ENCODE data around the gene FOXJ1.

The FOXJ1 gene

DNA sequence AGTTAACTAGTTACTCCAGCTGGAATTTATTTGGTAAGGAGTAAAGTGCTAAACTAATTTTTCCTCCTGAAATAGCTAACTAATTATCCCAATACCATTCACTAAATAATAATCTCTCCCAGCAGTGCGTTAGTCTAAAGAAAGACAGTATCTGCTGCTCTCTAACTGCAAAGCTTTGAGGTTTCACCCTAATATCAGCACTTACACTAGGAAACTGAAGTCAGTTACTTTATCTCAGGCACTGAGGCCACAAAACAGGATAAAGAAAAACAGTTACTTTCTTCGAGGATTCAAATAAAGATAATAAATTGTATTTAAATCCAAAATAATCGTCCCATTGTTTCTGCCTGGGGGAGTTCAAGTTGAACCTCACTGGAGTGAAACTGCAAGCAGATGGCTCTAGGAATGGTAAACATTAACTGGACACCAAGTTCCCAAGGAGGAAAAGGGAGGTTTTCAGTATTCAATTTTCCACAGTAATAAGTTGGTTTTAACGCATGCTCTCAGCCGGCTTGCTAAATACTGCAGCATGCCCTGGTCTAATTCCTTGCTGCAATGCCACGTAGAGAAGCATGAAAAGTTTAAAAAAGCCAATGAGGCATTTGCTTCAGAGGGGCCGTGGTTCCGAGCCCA is 20.0 kb upstream of the FOXJ1 start:
- DNase-seq (ENCODE audit: low spot score): no peak

DNA sequence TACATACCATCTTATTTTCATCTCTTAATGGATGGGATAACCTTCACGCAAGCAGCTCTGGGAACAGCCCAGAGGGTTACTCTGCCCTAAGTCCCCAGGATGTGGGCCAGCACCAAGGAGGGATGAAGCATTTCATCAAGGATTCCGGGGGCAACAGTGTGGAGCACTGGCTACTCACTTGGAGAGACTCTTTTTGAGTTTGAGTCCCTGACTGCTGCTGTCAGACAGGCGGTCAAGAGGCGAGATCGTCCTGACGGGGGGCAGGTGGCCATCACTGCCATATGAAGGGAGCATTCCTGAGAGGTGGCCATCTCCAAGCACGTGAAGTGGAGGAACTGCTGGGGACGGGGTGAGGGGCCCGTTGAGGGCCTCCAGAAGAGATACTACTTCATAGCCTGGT is 18.1 kb upstream of the FOXJ1 start:
- no peak for DNase-seq (ENCODE audit: low spot score)

DNA sequence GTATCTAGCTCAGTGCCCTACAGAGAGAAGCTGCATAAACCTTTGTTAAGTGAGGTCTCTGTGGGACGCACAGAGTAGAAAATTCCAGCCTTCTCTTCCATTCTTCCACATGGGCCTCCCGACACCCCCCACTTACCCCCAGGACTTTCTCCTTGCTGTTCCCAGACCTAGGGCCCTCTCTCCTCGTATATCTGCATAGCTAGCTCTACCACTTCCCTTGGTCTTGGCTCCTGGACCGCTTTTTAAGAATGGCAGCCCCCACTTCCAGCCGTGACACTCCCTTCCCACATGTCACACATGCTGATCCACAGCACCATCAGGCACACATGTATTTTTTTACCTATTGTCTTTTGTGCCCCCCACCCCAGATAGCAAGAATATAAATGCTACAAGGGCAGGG is 16.7 kb upstream of the FOXJ1 start:
- no peak for DNase-seq (ENCODE audit: low spot score)

DNA sequence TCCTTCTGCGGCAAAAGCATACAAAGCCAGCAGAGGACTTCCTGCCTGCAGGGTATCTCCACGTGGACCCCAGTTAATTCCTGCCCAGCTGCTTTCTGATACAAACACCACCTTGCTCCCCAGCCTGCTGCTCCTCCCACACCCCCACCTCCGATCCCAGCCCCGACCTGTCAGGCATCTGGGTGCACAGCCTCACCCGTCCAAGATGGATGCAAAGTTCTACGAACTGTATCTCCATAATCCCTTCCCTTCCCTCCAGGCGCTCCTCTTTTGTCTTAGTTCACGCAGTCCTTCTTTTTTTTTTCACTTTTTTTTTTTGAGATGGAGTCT is 15.6 kb upstream of the FOXJ1 start:
- DNase-seq (ENCODE audit: low spot score): no peak

DNA sequence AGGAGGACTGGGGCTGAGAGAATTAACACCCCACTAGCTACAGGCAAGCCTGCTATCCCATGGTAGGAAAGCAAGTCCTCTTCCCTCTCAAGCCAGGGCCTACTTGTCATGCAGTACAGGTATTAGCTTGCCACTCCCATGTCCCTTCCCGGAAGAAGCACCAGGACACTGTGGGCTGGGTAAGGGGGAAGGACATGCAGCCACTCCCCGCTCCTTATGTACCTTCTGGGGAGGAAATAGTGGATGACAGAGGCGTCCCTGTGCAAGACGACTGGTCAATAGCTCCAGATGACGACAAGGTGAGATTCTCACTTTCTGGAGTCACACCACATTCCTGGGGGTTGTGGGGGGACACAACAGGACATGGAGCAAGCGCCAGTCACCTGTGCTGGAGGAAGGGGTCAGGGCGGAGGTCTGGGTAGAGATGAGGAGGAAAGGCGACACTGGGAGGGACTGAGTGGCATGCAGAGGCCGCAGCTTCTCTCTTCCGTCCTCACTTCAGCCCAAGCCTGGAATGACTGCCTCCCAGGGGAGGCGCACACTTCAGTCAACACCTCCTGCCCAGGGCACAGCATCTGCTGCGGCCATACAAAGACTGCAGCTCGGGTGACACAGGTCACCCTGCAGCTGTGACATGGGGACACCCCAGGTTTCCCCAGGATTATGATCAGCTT is 15.1 kb upstream of the FOXJ1 start:
- no peak for DNase-seq (ENCODE audit: low spot score)

DNA sequence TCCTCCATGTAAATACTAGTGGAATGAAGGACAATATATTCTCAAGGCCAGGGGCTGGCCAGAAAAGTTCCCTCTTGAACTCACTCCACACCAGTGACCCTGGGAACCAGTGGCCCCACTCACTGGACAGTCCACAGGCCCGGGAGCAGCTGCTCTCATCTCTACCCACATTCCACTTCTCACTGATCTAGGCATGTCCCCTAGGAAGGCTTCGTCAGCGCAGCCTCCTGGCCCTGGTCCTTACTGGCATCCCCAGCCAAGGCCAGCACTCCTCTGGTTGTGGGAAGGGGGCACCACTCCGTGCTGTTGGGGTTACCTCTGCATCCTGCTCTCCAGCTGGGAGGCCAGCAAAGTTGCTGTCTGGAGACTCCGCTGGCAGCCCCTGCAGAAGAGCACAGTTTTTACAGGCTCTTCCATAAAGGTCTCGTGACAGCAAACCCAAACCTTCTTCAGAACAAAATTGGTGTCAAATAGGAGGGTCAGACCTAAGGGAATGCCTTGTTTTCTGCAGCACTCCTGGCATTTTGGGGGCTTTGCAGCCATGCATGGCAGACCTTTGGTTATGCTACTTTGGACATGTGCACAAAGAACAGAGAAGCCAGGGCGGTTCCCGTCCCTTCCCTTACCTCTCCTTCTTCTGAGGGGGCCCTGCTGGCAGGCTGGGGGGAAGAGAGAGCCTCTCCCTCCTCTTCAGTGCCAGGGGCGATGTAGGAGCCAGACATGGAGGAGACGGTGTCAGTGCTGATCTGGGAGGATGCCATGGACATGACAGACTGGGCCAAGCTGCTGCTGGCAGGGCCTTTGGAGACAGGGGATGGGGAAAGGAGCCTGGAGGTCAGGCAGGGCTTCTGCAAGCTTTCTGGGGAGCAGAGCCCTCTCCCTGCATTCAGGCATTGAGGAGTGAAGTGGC is 14.1 kb upstream of the FOXJ1 start:
- no peak for DNase-seq (ENCODE audit: low spot score)

DNA sequence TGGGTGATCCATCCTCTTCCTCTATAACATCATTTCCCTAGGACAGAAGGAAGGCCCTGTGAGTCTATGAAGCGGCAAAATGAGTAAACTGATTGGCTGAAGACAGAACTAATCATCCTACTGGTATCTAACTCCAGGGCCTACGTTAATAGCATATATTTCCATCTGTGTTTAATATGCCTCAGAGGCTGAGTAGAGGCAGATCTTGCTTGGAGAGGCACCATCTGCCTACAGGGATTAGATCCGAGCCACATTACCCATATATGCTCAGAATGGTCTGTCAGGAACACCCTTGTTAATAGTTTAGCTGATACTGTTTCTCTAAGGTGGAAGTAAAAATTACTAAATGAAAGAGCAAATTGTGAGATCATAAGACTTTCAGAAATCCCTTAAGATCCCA is 13.2 kb upstream of the FOXJ1 start:
- no peak for DNase-seq (ENCODE audit: low spot score)

DNA sequence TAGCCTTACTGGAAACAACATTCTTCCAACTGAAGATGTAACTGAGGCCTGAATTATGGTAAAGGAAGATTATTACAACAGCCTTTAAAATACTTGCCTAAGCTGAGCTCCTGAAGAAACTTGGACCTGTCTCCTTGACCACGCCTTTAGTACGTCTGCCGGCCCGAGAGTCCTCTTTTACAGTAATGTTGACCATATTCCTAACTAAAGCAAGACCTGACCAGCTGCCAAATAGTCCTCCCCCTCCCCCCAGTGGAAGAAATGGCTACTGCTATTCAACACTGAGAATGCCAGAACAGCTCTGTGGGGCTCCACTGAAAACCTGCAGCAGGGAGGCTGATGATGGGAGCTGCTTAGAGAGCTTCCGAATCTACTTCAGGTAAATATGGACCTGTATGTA is 12.6 kb upstream of the FOXJ1 start:
- DNase-seq (ENCODE audit: low spot score): no peak

DNA sequence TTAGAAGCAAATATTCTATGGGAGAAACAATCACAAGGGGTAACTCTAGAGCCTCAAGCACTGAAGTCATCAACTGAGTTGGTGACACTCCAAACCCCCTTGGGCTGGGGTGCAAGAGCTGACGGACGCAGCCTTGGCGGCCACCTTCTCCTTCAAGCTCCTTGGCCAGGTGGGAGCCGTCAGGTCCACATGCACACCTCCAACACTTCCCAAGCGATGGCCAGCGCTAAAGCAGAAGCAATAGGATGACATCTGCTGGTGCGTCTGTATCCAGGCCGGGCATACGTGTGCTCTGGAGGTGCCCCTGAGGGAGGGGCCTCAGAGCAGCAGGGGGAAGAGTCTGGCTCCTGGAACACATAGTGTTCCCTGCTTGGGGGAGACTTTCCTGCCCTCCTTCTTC is 12.2 kb upstream of the FOXJ1 start:
- DNase-seq (ENCODE audit: low spot score): no peak

DNA sequence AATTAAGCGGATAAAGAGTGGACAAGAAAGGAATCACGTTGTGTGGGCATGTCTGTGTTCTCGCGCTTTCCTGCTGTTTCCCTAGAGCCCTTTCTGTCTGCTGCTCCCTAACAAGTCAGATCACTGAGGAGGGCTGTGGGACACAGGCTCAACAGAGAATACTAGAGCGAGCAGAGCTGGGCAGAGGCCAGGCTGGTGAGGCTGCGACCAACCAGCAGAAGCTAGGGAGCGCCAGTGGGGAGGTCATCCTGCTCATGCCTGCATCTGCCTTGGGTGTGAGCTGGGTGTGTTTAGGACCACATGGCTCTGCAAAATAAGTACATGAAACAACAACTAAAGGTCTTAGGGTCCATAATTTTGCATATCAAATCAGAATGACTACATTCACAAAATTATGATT is 11.5 kb upstream of the FOXJ1 start:
- no peak for DNase-seq (ENCODE audit: low spot score)

DNA sequence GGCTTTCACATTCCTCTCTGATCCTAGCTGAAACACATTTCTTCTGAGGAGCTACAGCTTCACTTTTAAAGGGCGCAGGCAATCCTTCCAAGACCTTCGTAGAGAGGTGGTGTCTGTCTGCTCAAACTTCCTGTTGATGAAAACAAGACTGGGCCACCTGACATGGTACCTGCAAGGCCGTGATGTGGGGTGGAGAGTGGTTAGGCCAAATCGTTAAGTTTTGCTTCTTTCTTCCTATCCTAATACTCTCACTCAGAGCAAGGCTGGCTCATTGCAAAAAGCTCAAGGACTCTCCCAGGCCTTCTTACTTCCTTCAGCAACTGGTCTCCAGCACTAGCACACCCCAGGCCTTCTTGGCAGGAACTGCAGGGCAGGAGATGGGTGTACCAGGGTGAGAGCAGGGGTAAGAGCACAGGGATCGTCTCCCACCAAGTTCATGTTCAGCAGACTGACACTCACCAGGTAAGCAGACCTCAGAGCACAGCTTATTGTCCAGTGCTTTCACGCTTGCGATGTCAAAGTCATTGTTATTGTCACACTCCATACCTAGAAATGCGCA is 10.9 kb upstream of the FOXJ1 start:
- DNase-seq (ENCODE audit: low spot score): no peak

DNA sequence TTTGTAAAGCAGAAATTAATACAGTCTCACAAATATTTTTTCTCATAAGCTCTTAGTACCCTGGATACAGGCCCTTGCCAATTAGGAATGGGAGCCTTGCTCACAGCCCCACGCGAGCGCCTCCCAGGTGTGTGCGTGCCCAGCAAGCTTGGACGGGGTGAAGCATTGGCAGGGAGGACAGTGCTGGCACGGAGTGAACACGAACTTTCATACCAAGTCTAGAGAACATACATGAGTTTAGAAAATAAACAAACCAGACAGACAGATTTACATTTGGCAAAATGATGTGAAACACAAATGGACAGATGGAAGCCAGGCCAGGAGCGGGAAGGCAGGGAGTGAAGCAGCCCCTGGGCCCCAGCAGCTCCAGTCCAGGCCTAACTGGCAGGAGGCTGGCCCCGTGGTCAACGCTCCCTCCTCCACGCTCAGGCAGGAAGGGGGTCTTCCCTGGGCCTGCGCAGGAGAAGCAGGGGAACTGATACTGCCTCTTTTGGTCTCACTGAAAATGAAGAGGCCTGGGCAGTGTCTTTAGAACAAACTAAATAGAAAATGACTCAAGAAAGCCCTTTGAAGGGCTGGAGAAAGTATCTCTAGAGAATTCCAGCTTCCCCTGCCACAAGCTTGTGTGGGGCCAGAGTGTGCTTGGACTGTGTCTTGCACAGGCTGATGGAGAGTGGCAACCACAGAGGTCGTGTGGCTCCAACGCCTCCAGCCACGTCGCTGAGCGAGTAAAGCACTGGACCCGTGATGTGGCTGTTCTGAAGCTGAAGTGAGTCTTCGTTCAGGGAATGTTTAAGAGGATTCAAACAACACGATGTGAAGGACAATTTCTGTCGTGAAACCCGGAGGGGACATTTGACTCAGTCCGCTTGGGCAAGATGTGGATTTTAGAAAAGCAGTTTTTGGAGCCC is 9.9 kb upstream of the FOXJ1 start:
- no peak for DNase-seq (ENCODE audit: low spot score)

DNA sequence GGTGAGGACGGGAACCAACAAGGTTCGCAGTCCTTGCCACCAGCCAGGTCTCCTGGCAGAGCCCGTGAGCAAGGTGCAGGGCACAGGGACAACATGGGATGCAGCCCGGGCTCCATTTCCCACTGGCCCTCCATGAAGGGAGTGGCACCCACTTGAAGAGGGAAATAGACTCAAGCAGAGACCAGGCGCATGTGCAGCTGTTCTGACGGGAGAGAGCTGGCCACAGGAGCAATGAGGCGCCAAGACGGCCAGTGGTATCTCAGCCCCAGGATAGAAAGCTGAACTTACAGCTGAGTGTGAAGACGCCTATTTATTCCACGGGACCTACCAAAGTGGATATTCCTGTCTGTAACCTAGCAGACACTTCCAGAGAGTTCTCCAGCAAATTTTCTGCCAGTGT is 8.2 kb upstream of the FOXJ1 start:
- no peak for DNase-seq (ENCODE audit: low spot score)

DNA sequence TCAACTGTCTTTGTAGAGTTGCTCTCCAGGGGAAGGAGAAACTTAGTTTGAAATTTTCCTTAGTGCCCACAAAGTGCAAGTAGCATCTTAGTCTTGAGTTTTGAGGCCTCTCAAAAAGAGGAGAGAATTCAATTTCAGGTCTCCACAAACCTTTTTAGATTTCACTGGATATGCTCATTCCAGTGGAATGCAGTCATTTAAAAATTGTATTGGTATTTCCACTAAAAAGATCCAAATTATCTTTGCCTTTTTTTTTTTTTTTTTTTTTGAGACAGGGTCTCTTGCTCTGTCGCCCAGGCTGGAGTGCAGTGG is 6.9 kb upstream of the FOXJ1 start:
- DNase-seq (ENCODE audit: low spot score): no peak

DNA sequence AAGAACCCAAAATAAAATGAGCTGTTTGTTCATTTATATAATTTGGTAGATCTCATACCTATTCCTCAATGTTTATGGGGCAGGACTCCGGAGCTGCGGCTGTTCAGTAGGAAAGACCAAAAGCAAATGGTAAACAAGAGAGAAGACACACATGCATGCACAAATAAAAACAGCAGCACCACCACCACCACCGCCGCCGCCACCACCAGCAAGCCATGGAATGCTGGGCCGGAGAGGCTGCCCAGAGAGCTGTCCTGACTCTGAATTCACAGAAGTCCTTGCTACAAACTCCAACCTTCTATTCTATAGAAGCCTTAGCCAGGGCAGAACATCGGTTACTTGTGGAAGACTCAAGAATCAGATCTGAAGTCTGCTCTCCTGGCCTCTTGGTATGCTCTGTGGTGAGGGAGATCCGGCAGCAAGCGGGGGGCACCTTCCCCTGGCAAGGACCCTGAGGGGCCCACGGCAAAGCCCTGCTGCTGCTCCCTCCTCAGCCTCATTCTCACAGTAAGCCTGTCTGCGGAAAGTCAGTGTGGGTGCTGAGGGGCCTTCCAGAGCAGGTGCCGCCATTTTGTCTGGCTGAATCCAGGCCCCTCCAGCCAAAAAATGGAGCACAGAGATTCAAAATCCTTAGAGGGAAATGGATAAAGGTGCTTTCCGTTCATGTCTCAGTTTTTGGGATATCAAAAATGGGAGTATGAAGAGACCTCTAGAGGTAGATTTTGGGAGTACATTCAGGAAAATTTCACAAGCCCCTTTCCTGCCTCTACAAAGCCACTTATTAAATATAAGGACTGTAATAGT is 6.4 kb upstream of the FOXJ1 start:
- no peak for DNase-seq (ENCODE audit: low spot score)

DNA sequence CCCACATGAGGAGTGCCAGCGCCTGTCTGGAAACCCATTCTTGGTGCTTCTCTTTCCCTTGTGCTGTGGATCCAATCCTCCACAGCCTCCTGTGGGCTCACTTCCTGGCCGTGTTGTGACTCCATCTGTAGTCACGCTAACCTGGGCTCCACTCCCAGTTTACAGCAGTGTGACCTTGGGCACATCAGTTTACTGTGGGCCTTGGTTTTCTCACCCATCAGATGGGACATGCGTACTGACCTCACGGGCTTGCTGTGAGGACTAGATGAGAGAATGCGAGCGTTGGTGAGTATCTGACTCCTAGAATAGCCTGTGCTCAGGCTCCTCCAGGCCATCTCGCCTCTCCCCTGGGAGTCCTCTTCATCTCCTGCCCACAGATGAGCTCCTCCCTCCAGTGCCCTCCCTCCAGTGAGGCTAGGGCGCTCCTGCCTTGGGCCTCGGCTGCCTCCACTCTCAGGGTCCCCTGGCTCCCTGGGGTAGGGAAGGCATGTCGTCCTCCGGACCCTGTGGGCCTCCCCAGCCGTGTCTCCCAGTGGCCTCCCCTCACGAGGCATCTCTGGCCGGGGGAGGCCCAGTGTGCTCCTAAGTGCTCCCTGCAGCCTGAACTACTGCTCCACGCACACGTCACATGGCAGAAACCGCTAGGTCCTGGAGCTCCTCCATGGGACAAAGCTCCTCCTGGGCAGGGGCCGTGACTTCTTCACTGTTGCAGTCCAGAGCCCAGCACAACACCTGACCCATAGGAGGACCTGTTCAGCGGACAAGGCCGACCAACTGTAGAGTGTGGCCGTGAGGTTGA is 5.2 kb upstream of the FOXJ1 start:
- DNase-seq (ENCODE audit: low spot score): no peak

DNA sequence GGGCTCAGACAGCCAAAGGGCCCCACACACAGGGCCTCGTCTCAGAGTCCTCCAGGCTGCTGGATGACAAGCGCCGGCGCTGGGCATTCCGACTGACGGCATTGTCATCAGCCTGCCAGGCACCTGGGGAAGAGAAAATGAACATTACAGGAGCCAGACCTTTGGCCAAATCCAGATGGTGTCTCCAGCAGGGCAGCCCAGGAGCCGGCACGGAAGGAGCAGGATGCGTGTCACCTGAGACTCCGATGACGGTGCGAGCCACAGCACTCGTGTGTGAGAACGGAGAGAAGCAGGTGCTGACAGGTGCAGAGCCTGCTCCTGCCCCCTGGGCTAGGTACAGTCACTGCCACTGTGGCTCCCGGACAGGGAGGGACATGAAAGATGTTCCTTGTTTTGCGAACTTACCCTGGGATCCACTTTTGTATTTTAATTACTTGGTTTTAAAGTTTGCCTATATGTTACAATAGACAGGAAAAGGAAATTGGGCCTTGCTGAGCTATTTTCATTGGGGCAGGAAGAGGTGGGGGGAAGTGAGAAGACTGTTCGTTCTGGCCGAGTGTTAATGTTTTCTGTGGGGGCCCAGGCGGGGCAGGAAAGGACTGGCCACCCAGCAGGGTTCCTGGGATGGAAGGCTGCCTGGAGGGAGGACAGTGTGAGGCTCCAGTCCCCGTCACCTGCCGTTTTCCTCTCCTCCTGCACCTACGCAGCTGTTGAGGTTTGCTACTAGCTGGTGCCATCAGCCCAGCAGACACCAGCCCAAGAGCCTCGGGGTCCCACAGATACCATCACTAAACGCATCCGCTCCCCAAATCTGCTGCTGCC is 4.4 kb upstream of the FOXJ1 start:
- DNase-seq (ENCODE audit: low spot score): no peak

DNA sequence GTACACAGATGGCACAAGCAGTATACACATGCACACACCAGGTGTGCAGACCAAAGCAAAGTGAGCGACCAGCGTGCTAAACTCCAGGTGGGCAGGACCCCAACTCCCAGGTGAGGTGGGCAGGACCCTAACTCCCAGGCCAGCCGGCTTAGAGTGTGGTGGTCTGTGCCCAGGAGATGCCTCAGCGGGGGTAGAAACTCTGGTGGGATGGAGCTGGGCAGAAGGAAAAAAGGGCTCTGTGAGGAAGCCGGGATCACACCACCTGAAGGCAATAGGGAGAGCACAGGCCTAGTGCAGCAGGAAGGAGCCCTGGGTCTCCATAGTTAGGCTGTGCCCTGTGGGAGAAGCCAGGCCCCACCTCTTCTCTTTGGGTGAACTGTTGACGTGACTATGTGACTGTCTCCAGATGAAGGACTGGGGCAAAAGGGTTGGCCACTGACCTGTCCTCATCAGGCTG is 1.6 kb upstream of the FOXJ1 start:
- no peak for DNase-seq (ENCODE audit: low spot score)

DNA sequence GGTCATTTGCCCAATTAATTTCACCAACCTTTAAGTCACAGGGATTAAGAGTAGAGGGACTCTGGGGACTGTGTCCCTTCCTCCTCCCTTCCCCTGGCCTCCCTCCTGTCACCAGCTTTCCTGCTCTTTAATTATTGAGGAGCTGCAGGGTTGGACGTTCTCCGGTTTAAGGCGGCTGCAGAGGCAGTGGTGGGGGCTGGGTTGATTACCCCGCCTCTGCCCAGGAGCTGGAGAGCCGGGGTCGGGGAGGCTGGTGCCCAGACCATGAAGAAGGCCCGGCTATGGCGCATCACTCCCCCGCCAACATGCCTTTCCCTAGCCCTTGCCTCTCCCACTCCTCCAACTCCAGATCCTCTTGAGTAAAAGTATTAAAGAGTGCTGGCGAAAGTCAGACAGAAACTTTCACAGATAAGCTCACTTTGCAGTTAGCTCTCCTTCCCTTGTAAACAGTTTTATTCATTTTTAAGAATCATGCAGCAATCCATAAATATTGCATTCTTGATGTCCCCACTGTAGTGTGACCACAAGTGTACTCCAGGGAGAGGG is 1.1 kb upstream of the FOXJ1 start:
- DNase-seq (ENCODE audit: low spot score): no peak

All from HuH-7 (cell line).